GM21381 (cell line): Measurements from ENCODE around the gene C1QTNF8.

Experiments
- ATAC-seq: cut with Tn5 transposase; IDR thresholded peaks from one replicate; pipeline ENCODE4 v1.9.1; 2021; ENCODE audit warnings: mild to moderate bottlenecking, moderate library complexity; ENCODE audit not compliant: unreplicated experiment

C1QTNF8 gene, protein sequence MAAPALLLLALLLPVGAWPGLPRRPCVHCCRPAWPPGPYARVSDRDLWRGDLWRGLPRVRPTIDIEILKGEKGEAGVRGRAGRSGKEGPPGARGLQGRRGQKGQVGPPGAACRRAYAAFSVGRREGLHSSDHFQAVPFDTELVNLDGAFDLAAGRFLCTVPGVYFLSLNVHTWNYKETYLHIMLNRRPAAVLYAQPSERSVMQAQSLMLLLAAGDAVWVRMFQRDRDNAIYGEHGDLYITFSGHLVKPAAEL

DNA sequence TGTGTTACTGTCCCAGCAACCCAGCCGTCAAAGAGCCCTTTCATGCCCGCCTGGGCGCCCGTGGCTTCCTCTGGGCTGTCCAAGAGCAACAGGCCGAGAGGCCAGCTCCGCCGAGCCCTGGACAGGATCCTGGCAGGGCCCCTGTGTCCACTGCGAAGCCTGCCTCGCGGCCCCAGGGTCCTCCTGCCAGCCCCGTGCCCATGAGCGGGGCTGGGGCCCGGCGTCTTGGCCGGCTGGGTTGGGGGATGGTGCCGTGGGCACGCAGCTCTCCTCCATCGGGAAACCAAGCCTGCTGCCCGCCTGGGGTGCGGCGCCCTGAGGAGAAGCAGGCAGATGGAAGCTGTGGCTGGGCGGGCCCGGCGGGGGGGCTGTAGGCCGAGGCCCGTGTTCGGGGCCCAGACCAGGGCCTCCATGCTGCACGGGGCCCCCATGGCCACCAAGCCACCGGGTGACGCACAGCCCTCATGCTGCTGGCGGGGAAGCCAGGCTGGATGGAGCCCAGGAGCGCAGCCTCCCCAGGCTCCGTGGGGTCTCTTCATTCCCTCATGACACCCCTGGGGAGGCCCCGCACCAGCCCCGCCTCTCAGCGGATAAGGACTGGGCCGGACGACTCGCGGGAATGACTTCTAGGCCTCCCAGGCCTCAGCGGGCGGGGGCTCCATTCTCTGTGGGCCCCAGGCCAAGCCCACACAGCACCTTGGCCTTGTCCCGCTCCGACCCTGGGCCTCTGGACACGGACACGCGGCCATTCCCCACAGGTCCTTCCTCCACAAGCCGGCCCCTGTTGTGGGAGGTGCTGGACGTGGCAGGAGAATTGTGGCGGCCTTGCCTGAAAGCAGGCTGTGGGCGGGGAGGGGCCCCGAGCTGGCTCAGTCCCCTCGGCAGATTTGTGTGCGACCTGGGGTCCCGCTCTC is at the start of gene C1QTNF8:
TSS of gene C1QTNF8 (minus strand) at position 76 of the 914 bp plus-strand sequence. CDS start 1,322 bp downstream, outside the sequence.
- no peak for ATAC-seq

DNA sequence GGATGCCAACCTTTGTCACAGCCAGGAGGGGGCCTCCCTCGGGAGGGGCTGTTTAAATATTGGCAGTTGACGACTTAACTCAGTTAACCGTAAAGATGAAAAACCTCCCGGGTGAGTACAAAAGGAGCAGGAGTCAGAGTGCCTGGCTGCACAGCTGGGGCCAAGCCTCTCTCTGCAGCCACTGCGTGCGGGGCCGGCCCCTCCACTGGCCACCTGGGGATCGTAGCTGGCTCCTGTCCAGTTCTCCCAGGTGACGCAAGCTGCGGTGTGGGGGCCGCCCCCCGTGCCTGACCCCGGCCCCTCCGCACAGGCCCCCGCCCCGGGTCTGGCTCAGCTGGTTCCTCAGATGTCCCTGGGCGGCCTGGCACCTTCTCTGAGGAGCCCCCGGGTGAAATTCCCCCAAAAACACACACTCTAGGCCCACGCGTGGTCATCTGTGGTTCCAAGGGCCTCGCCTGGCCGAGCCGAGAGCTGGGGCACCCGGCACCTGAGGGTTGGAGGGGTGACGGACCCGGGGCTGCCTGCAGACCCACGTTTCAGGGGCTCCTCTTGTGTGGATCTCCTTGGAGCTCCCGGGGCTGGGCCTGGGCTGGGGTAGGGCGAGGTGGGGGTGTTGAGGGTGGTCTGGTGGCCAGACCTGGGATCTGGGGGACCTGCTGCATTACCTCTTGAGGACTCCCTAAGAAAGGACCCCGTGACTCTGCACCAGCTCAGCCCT is 49.5 kb upstream of the C1QTNF8 start:
- ATAC-seq: no peak

DNA sequence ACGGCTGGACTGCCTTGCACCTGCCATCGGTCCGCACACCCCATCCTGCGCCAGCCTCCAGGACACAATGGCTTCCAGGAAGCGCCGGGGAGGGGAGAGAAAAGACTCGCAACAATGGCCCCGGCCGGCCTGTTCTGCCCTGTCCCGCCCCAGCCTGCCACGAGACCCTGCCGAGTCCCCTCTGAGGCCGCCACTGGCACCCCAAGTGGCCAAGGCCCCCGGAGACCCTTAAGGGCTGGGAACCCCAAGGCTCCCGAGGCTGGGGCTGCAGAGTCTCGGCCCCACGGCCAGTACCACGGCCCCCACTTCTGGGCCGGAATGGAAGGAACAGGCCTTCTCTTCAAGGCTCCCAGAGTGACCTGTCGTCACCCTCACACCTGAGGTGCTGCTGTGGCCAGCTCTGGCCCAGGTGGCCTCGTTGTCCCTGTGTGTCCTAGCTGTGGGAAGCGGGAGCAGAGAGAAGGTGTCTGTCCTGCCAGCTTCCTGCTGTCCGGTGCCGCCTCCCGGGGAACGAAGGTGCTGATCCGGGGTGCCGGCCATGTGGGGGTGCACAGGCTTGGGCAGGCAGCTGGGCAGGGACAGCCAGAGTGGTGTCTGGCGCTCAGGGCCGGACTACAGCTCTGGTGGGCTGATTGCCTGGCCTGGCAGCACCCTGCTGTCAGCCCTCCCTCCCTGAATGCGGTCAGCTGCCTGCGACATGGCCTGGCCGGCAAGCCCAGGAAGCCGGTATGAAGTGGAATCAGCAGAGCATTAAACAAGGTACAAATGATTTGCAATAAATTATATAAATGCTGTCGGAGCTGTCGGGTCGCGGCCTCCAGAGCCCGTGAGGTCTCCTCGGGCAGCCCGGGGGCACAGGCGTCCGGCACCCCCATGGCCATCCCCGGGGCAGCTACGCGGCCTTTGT is 48.7 kb upstream of the C1QTNF8 start:
- ATAC-seq: no peak

DNA sequence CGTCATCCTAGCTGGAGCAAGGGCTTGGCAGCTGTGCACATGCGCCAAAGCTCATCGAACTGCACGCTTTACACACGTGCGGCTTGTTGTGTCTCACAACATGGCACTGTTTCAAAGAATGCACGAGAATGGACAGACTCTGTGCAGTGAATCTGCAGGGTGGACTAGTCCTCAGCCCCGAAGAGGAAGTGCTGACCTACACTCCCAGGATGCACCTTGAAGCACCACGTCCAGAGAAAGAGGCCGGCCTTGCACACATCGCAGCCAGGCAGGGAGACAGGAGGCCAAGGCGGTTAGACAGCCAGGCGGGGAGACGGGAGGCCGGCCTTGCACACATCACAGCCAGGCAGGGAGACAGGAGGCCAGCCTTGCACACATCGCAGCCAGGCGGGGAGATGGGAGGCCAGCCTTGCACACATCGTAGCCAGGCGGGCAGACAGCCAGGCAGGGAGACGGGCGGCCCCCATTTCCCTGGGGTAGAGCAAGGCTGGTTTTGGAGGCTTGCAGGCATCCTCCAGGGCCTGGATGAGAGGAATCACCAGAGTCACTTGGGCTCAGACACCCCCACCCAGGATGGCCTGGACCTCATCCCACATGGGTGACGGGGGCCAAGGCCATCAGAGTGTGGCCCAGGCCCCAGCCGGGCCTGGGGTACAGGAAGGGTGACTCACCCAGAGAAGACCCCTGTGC is 47.9 kb upstream of the C1QTNF8 start:
- no peak for ATAC-seq

DNA sequence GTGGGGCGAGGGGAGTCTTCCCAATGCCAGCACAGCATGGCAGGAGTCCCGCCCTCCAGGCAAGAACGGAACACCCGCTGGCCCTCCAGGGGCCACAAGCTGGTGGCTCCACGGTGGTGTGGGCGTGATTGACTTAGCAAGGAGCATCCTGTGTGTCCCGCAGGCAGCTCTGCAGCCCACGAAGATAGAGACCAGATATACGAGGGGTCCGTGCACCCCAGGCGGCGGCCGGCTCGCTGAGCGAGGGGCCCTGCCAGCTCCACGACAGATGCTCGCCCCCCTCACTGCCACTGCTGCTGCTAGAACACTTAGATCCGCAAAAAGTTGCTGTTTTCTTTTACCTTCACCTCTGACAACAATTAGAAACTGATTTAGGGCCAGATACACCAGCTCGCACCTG is 46.9 kb upstream of the C1QTNF8 start:
- ATAC-seq: no peak

DNA sequence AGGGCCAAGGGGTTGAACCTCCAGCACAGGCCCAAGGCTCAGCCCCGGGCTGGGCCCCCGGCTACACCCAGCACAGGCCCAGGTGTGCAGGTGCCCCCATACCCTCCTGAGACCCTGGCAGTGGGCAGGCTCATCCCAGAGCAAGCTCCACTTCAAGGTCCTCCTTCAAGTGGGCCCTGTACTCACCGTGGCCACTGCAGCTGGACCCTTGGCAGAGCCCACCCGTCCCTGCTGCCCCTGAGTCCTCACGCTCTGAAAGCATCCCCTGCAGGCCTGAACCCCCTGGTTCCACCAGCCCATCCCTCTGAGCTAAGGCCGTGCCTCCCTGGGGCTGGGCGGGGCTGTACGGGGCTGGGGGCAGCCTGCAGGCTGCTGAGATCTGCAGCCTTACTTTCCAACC is 45.7 kb upstream of the C1QTNF8 start:
- ATAC-seq: no peak

DNA sequence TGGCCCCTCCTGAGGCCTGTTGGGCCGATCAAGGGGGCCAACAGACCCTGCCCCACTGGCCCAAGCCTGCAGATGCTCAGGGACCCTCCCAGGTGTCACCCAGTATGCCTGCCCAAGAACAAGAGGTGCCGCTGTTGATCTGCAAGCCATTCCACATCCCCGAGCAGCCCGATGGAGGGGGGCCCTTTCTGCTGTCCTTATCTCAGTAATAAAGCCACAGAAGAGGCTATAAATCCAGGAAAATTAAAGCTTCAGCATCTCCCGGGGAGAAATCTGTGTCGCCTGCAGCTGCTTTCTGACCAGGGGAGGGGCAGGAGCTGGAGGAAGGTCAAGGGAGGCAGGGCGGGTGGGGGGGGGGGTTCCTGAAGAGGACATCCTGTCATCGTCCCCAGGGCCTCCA is 45.1 kb upstream of the C1QTNF8 start:
- ATAC-seq: no peak

DNA sequence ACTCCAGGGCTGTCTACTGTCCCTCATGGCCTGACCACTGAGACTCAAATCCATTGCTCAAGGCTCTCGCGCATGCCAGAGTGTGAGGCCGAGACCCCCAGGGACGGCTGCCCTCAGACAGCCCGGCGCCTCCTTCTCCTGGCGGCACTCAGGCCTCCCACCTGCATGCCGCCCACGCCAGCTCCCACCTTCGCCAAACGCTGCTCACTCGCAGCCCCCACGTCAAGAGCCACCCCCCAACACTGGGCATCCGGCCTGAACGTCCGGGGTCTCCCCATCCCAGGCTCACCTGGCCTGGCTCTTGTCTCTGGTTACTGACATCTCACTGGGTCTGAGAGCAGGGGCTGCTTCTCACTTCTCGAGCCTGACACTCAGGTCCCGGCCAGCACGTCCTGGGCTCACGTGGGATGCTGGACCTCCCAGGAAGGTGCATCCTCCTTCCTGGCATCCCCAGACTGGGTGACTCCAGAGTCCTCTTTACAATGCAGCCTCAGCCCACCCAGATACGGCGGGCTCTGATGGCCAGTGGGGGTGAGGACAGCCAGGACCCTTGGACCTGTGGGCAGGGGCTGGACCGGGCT is 44.6 kb upstream of the C1QTNF8 start:
- ATAC-seq: no peak

DNA sequence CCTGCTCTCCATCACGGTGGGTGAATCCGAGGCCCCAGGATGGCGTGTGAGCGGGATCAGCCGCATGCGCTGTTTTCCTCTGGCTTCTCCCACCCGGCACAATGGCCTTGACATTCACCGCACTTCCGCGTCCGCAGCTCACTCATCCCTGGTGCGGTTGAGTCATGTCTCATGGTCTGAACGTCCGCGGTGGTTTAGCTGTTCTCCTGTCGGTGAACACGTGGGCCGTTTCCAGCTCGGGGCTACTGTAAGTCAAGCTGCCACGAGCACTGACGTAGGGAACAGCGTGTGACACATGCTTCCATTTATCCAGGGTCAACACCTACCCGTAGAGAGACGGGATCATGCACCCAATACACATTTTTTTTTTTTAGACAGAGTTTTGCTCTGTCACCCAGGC is 41.6 kb upstream of the C1QTNF8 start:
- ATAC-seq: no peak

DNA sequence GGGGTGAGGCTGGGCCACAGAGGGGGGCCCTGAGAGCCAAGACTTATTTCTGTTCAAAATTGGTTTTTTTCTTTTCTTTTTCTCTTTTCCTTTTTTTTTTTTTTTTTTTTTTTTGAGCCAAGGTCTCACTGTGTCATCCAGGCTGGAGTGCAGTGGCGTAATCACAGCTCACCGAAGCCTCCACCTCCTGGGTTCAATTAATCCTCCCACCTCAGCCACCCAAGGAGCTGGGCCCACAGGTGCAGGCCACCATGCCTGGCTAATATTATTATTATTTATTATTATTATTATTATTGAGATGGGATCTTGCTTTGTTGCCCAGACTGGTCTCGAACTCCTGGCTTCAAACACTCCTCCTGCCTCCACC is 39.4 kb upstream of the C1QTNF8 start:
- ATAC-seq: no peak

DNA sequence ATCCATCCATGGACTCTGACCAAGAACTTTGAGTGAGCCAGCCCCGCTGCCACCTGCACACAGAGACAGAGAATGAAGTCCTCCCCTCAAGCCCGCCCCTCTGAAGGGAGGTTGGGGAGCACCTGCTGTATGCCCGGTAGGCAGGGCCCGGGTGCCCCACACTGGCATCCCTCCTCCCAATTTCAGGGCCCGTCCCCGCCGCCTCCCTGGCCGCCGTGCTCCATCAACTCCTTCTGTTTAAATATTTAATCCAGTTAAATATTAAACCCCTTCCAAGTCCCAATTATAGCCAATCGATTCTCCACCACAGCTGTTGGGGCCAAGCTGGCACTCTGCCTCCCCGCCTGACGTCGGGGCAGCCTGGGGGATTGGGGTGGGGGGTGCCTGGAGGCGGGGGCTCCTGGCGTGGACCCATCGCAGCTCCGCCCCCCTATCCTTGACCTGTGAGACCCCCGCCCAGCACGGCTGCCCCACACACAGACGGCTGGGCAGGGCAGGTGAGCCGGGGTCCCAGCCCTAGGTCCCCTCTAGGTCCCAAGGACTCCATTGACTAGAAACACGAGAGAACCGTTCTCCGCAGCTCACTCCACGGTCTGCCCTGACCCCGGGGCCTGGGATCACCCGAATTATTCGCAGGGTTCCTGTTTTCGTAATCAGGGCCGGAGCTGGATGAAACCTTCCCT is 38.9 kb upstream of the C1QTNF8 start:
- no peak for ATAC-seq

DNA sequence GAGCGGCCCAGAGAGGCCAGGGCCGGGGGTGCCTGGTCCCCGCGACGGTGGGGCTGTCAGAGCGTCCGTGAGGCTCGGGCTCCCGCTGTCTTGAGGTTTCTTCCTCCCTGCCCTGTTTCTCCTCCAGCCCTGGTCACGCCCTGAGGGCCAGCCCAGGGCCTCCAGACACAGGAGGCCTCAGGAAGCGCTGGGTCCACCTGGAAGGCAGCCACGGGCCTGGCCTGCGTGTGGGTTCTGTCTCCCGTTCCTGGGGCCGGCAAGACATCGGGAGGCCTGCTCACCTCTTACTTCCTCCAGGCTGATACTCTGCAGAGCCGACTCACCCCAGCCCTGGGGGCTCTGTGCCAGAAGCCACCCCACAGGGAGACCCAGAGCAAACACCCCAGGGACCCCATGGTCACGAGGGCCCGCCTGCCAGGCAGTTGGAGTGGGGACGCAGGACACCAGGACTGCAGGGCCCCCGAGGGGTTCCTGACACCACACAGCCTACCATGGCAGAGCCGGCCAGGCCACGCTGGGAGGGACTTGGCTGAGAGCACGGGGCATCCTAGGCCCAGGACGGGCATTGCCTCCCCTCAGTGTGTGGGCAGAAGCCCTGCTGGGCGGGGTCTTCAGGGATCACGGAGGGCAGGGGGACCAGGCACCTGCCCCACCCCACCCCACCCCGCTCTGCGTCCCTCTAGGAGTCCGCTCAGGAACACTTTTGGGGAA is 37.9 kb upstream of the C1QTNF8 start:
- no peak for ATAC-seq

DNA sequence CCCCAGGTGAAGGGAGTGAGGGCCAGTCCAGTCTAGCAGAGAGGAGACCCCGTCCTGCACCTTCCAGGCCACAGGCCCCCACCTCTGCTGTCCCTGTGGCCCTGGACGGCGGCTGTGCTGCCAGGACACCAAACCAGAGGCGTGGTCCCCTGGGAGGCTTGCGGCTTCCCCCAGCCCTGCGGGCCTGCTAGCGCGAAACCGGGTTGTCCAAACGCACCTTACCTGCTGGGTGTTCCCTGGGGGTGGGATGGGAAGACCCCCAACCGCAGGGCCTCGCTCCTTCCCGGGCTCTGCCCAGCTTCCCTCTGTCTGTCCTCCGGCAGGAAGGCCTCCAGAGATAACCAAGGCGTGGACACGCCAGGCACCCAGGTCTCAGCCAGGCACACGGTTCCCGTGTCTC is 37.2 kb upstream of the C1QTNF8 start:
- ATAC-seq: no peak

DNA sequence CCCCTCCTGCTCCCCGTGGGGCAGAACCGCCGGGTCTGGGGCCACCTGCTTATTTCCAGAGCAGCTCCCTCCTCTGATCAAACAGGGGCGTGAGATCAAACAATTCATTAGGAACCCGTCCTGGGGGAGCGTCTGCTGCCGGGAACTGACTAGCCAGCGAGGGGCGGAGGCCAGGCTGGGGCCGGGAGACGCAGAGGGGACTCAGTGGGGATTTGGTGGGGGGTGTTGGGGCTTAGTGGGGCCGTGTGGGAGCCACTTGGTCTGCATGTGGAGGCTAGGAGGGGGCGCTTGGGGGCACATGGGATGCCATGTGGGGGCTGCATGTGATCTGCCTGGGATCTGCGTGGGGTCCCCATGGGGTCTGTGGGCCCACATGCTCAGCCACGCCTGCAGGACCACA is 36.4 kb upstream of the C1QTNF8 start:
- no peak for ATAC-seq

DNA sequence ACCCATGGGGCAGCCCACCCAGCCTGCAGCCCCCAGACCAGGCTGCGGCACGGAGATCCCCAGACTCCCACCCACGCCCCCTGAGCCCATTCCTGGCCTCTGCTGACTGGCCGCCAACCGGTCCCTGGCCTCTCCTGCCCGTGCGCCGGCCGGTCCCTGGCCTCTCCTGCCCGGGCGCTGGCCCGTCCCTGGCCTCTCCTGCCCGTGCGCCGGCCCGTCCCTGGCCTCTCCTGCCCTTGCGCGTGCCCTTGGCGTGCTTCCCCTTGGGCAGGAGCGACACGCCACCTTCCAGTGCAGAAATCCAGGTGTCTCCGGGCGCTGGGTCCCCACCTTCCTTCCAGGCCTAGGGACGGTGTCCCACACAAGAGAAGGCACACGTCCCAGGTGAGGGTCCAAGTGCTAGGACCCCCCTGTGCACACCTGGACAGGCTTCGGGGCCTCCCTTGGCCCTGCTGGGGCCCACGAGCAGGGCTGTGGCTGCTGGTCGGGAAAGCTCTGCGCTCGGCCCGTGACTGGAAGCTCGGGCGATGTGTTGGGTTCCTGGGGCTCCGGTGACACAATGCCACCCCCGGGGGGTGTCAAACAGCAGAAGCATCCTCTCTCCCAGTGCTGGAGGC is 35.4 kb upstream of the C1QTNF8 start:
- no peak for ATAC-seq

DNA sequence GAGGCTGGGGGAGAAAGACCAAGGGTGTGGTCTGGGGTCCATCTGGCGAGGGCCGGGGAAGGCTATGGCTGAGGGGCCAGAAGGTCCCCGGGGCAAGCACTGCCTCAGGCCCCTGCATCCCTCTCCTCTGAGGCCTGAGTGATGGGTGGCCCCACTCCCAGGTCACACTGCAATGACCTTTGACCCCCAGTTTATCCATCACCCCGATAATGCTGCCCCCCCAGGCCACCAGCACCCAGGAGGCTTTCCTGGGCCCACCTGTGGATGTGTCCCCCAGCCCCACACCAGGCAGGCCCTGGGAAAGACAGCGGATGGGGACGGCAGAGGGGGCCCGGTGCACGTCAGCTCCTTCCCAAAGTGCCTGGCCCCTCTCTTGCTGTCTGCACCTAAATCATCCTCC is 34.3 kb upstream of the C1QTNF8 start:
- no peak for ATAC-seq

DNA sequence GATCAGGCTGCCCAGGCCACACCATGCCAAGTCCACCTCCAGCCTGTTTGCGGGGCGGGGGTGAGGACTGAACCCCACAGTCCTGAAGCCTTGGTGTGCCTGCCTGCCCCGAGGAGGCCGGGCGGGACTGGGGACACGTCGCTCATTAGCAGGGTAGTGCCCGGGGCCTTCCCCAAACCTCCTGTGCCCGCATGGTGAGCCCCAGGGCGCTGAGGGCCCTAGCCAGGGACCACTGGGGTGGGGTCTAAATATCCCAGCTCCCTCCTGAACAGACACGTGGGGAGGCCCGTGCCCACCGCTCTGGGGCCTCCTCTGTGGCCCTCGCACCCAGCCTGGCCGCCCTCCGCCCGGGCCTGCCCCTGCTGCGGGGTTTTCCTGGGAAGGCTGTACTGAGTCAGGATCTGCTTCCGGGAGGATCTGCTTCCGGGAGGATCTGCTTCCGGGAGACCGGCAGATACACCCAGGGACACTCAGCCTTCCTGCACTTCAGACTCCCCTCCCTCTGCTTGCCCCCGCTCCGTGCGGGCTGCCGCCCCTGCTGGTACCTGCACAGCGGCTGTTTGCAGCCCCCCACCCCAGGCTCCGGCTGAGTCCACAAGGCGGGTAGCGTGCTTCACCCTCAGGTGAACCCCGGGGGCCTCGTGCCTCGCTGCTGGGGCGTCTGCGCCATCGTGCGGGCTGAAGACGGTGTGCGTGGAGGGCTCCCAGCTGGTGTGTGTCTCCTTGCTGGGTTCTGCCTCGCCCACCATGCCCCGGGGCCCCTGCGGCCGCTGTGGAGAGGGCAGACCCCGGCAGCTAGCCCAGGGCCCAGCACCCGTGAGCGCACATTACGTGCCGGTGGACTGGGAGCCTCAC is 33.3 kb upstream of the C1QTNF8 start:
- no peak for ATAC-seq
